Gastroesophageal sphincter (tissue), 4 donors: ENCODE measurements around the gene TNFRSF1A. TPM values are rescaled to one million over a fixed set of nuclear protein-coding genes. Genes with fewer than 3 reads are reported as not detected.
A peak's percentile ranks its signal among the peaks of the same experiment; 100 is the strongest.

Source experiments
- ATAC-seq: fragments of 150-250 bp; one replicate; pipeline ENCODE4 v1.9.1; 2016; ENCODE audit warnings: mild to moderate bottlenecking, moderate library complexity
- H3K27ac ChIP-seq, 4 donors: fragments of 200-600 bp; sonication (generic) in 3 of 4; 1 replicate in 3 of 4; 2 replicates in 1 of 4; pipeline ENCODE4 v1.5.1; 2016 to 2019
- H3K27me3 ChIP-seq: fragments of 200-600 bp; sonication (generic); one replicate; pipeline ENCODE4 v1.5.1; 2019
- H3K36me3 ChIP-seq, 2 donors: fragments of 200-600 bp; sonication (generic); one replicate each; pipeline ENCODE4 v1.5.1; 2019; ENCODE audit warnings: control low read depth in 1 of 2
- H3K4me1 ChIP-seq, 3 donors: fragments of 200-600 bp; sonication (generic); 1 replicate in 2 of 3; 2 replicates in 1 of 3; pipeline ENCODE4 v1.5.1; 2016 to 2019; ENCODE audit warnings: control low read depth in 2 of 3
- H3K4me3 ChIP-seq, 2 donors: fragments of 200-600 bp; sonication (generic); one replicate each; pipeline ENCODE4 v1.5.1; 2019; ENCODE audit warnings: mild to moderate bottlenecking in 1 of 2, moderate library complexity in 1 of 2
- H3K9me3 ChIP-seq, 3 donors: fragments of 200-600 bp; sonication (generic); one replicate each; pipeline ENCODE4 v1.5.1; 2017 to 2019; ENCODE audit warnings: control low read depth in 2 of 3
- EP300 ChIP-seq: sonication (generic); formaldehyde crosslinking; IDR thresholded peaks from one replicate; pipeline ENCODE4 v1.6.1; 2017; ENCODE audit warnings: antibody characterized with exemption, mild to moderate bottlenecking
- POLR2A ChIP-seq, 2 donors: fragments of 450-650 bp; IDR thresholded peaks; one replicate each; pipeline ENCODE4 v1.6.1; 2017; ENCODE audit warnings: antibody characterized with exemption in 2 of 2, mild to moderate bottlenecking in 2 of 2, moderate library complexity in 1 of 2
- POLR2AphosphoS5 ChIP-seq: sonication (generic); formaldehyde crosslinking; IDR thresholded peaks from one replicate; pipeline ENCODE4 v1.6.1; 2017; ENCODE audit warnings: antibody characterized with exemption
- WGBS, 2 donors: methylation state at CpG; one replicate each; pipeline ENCODE4 v1.1.5; 2018; ENCODE audit warnings: low coverage in 1 of 2; 5-methylcytosine and 5-hydroxymethylcytosine counted together
- total RNA-seq, 4 donors: library from RNA; depleted of rRNA; stranded (reverse); fragments of >200 nt; gene quantifications; one replicate each; pipeline ENCODE4 v1.1.0, GENCODE V29; 2016
- TF ChIP-seq, protein P1 (sequence below), 4 experiments: fragments of 200-600 bp in 2 of 4; fragments of 450-650 bp in 2 of 4; sonication (generic) in 1 of 4; IDR thresholded peaks; one replicate each; pipeline ENCODE4 v1.5.1; 2017 to 2019; ENCODE audit warnings: antibody characterized with exemption in 4 of 4, mild to moderate bottlenecking in 2 of 4, moderate library complexity in 2 of 4

The TNFRSF1A gene
- total RNA-seq, 4 donors from 2014 or later = 150 to 356 (median 227) TPM

- Histone ChIP-seq H3K9me3 (no peaks in the 10 kb centered on the region), H3K36me3 (peaks cover 0 to 58% of the 10 kb centered on the region in 2 donors), H3K4me1 (peaks cover 0 to 76% (median 19%) of the 10 kb centered on the region in 3 donors), H3K27ac (peak overlapping the region in 3 of 4 donors; percentile 53 to 97 (median 94)), H3K4me3 (no peak overlapping the region), H3K27me3 (no peaks in the 10 kb centered on the region)
- ATAC-seq = no peak
- WGBS, 2 donors = 40 to 48% methylated on average over 1 of the region's 1 CpG
- TF ChIP-seq, protein P1, sequence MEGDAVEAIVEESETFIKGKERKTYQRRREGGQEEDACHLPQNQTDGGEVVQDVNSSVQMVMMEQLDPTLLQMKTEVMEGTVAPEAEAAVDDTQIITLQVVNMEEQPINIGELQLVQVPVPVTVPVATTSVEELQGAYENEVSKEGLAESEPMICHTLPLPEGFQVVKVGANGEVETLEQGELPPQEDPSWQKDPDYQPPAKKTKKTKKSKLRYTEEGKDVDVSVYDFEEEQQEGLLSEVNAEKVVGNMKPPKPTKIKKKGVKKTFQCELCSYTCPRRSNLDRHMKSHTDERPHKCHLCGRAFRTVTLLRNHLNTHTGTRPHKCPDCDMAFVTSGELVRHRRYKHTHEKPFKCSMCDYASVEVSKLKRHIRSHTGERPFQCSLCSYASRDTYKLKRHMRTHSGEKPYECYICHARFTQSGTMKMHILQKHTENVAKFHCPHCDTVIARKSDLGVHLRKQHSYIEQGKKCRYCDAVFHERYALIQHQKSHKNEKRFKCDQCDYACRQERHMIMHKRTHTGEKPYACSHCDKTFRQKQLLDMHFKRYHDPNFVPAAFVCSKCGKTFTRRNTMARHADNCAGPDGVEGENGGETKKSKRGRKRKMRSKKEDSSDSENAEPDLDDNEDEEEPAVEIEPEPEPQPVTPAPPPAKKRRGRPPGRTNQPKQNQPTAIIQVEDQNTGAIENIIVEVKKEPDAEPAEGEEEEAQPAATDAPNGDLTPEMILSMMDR (IDR thresholded peaks at IDR 0.05) = no peak
- TF ChIP-seq POLR2AphosphoS5 (no peak), POLR2A (IDR thresholded peaks at IDR 0.05) (no peak), EP300 (no peak)
Observed at GRCh38 chr12:6386491-6386890, 44.6 kb upstream of the TNFRSF1A start.

DNA sequence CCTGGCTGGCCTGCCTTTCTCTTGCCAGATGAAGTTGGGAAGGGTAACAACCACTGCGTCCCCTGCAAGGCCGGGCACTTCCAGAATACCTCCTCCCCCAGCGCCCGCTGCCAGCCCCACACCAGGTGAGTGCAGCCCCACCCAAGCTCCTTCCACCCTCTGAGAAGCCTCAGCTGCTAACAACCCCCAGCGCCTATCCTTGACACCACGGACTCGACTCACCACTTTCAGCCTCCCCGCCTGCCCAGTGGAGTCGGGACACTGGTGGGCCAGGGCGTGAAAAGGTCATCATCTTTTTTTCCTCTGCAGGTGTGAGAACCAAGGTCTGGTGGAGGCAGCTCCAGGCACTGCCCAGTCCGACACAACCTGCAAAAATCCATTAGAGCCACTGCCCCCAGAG, 44.2 kb upstream of the TNFRSF1A start:
- no peaks in the 10 kb centered on the region for H3K27me3 ChIP-seq
- no peaks in the 10 kb centered on the region for H3K9me3 ChIP-seq
- peak overlapping the region in 3 of 4 donors; percentile 53 to 97 (median 94) for H3K27ac ChIP-seq
- TF ChIP-seq POLR2AphosphoS5 = no peak
- TF ChIP-seq, protein P1 (IDR thresholded peaks at IDR 0.05) = no peak
- no peak for TF ChIP-seq POLR2A (IDR thresholded peaks at IDR 0.05)
- no peak for TF ChIP-seq EP300
- H3K36me3 ChIP-seq = peaks cover 0 to 53% of the 10 kb centered on the region in 2 donors
- WGBS, 2 donors = 88% methylated on average over 1 of the region's 11 CpGs; no CpG with 5 or more reads in 1 of the 2 donors
- peaks cover 0 to 72% (median 19%) of the 10 kb centered on the region in 3 donors for H3K4me1 ChIP-seq
- ATAC-seq = no peak
- no peak overlapping the region for H3K4me3 ChIP-seq

DNA sequence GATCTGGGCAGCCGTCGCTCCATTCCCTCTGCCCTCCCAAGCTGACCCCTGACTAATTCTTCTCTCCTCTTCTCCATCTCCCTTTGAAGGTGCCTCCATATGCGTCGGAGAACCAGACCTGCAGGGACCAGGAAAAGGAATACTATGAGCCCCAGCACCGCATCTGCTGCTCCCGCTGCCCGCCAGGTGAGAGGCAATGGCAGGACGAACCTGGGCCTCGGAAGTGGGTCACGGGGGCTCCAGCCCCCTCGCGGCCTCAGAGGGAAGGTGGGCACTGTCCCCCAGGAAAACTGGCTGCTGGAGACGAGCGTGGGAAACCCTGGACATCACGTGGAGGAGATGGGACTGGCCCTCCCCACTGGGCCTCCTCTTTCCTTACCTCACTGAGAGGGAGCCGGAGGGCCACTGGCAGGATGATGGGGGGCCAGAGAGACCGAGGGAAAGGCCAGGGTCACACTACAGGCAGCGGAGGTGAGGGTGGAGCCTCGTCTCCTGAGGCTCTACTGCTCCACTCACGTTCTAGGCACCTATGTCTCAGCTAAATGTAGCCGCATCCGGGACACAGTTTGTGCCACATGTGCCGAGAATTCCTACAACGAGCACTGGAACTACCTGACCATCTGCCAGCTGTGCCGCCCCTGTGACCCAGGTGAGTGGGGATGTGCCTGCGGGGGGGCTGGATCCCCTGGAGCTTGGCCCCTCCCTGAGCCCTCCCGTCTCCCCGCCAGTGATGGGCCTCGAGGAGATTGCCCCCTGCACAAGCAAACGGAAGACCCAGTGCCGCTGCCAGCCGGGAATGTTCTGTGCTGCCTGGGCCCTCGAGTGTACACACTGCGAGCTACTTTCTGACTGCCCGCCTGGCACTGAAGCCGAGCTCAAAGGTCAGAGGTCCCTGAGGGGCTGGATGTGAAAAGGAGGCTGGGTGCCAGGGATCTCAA, 42.9 kb upstream of the TNFRSF1A start:
- no peak for ATAC-seq
- Histone ChIP-seq H3K27ac (peak overlapping the region; percentile 68 to 97 (median 96)), H3K27me3 (no peaks in the 10 kb centered on the region), H3K9me3 (no peaks in the 10 kb centered on the region), H3K36me3 (peaks cover 0 to 40% of the 10 kb centered on the region in 2 donors), H3K4me3 (peak overlapping the region; percentile 57 to 90), H3K4me1 (peaks cover 0 to 71% (median 23%) of the 10 kb centered on the region in 3 donors)
- TF ChIP-seq POLR2A (IDR thresholded peaks at IDR 0.05) (no peak), EP300 (no peak), POLR2AphosphoS5 (no peak)
- TF ChIP-seq, protein P1 (IDR thresholded peaks at IDR 0.05) = no peak
- 71% methylated on average over 6 of the region's 36 CpGs; no CpG with 5 or more reads in 1 of the 2 donors for WGBS, 2 donors

GRCh38 chr12:6383572-6384498, 42.0 kb upstream of the TNFRSF1A start, which contains the start of gene LTBR:
Gene LTBR (plus strand): TSS chr12:6384162. CDS start chr12:6384359, 197 bp downstream.
- H3K9me3 ChIP-seq = no peaks in the 10 kb centered on the region
- TF ChIP-seq, protein P1 (IDR thresholded peaks at IDR 0.05) = peak in 1 of 4 experiments; percentile 45
- TF ChIP-seq POLR2A (IDR thresholded peaks at IDR 0.05) = peak; percentile 73 to 82
- TF ChIP-seq EP300 = peak; percentile 21
- TF ChIP-seq POLR2AphosphoS5 = peak; percentile 92
- no peaks in the 10 kb centered on the region for H3K27me3 ChIP-seq
- WGBS, 2 donors = 0 to 4% methylated on average over 5 to 10 of the region's 62 CpGs
- H3K4me3 ChIP-seq = peak within 1 kb of the TSS; percentile 57 to 90
- ATAC-seq = peak; percentile 98
- peak within 1 kb of the TSS; percentile 81 to 97 (median 96) for H3K27ac ChIP-seq
- H3K4me1 ChIP-seq = peaks cover 0 to 80% (median 23%) of the 10 kb centered on the region in 3 donors
- peaks cover 0 to 31% of the 10 kb centered on the region in 2 donors for H3K36me3 ChIP-seq
